Hematopoietic multipotent progenitor cell treated with erythropoietin and hydrocortisone succinate and interleukin-3 and kit ligand, for 4 days (in vitro differentiated cells): ENCODE results near the gene PRSS27.

Source experiments
- DNase-seq: peaks from one replicate; pipeline ENCODE4 v3.0.0-alpha.2; 2015

PRSS27 gene

GRCh38 chr16:2720064-2720457 is at the start of gene PRSS27:
Gene PRSS27 (minus strand): TSS chr16:2720224. CDS start chr16:2720160, 64 bp downstream.
- DNase-seq, result no peak

- peak; percentile 45 for DNase-seq
These were observed 49.6 kb upstream of the PRSS27 start for GRCh38 chr16:2769675-2770056.

GRCh38 chr16:2769100-2769529 is 49.1 kb upstream of the PRSS27 start:
- DNase-seq, result no peak

GRCh38 chr16:2768403-2769089 is 48.5 kb upstream of the PRSS27 start:
- DNase-seq, result no peak

- DNase-seq, result no peak
These were observed 47.9 kb upstream of the PRSS27 start for GRCh38 chr16:2767891-2768290.

- no peak for DNase-seq
These were observed 47.2 kb upstream of the PRSS27 start for GRCh38 chr16:2767140-2767731.

- DNase-seq, result no peak
These were observed 46.6 kb upstream of the PRSS27 start for GRCh38 chr16:2766430-2767139.

GRCh38 chr16:2765462-2766404 is 45.7 kb upstream of the PRSS27 start:
- no peak for DNase-seq

GRCh38 chr16:2764718-2765117 is 44.7 kb upstream of the PRSS27 start:
- peak; percentile 16 for DNase-seq

- no peak for DNase-seq
These were observed 43.1 kb upstream of the PRSS27 start for GRCh38 chr16:2763173-2763572.

- no peak for DNase-seq
These were observed 42.7 kb upstream of the PRSS27 start for GRCh38 chr16:2762711-2763110.

GRCh38 chr16:2761886-2762583 is 42.0 kb upstream of the PRSS27 start:
- no peak for DNase-seq

GRCh38 chr16:2761472-2761871 is 41.4 kb upstream of the PRSS27 start:
- no peak for DNase-seq

- no peak for DNase-seq
These were observed 37.3 kb upstream of the PRSS27 start for GRCh38 chr16:2757344-2757743.

- no peak for DNase-seq
These were observed 36.4 kb upstream of the PRSS27 start for GRCh38 chr16:2756288-2757015.

- DNase-seq, result no peak
These were observed 35.1 kb upstream of the PRSS27 start for GRCh38 chr16:2755158-2755557.

- DNase-seq, result peak; percentile 31
These were observed 33.7 kb upstream of the PRSS27 start for GRCh38 chr16:2753733-2754020.

- DNase-seq, result peak; percentile 92
These were observed 33.1 kb upstream of the PRSS27 start for GRCh38 chr16:2752850-2753732.

- DNase-seq, result peak; percentile 98
These were observed 32.2 kb upstream of the PRSS27 start, which contains the start of gene SRRM2 for GRCh38 chr16:2752035-2752849. Gene SRRM2 (plus strand): TSS chr16:2752638. CDS start chr16:2756365, 3,727 bp downstream.

- no peak for DNase-seq
These were observed 31.6 kb upstream of the PRSS27 start for GRCh38 chr16:2751577-2752034.
